H1 (cell line): ENCODE data around the gene CAPN9. TPM values are rescaled to one million over a fixed set of nuclear protein-coding genes. Genes with fewer than 3 reads are reported as not detected.

Source experiments
- CTCF ChIA-PET: fragments of 300-600 bp; sonication (Branson Sonifier 250); formaldehyde crosslinking; loops from one replicate; lab custom pipeline; 2021; ENCODE audit not compliant: partially characterized antibody; lab: Charles Lee
- POLR2A ChIA-PET: fragments of 300-600 bp; sonication (Branson Sonifier 250); formaldehyde crosslinking; loops from one replicate; lab custom pipeline; 2021; ENCODE audit warnings: inconsistent platforms; ENCODE audit not compliant: partially characterized antibody; lab: Charles Lee
- DNase-seq, 2 experiments: peaks; one replicate each; pipeline versions ENCODE4 v3.0.0 to v3.0.0-alpha.2; 2010 to 2022; ENCODE audit warnings: low spot score in 2 of 2, low read depth in 1 of 2, mixed read lengths in 1 of 2
- FAIRE-seq: peaks from 2 replicates; lab custom pipeline; 2011; peaks lifted over from hg19 to GRCh38; lab: Jason Lieb, UNC
- H2AFZ ChIP-seq: 2 replicates; pipeline ENCODE4 v1.8.1; 2012; ENCODE audit warnings: low read length, inconsistent platforms
- H2AK5ac ChIP-seq: 2 replicates; pipeline ENCODE4 v1.6.1; 2013; ENCODE audit warnings: low read depth, low read length
- H2BK120ac ChIP-seq: replicated peaks from 2 replicates; pipeline ENCODE3; 2013; ENCODE audit warnings: low read depth, low read length, inconsistent platforms
- H2BK12ac ChIP-seq: 2 replicates; pipeline ENCODE4 v1.6.1; 2013; ENCODE audit warnings: low read depth, low read length
- H2BK15ac ChIP-seq: 2 replicates; pipeline ENCODE4 v1.6.1; 2013; ENCODE audit warnings: low read length
- H2BK20ac ChIP-seq: 2 replicates; pipeline ENCODE4 v1.6.1; 2013; ENCODE audit warnings: low read length
- H2BK5ac ChIP-seq: 2 replicates; pipeline ENCODE4 v1.6.1; 2013; ENCODE audit warnings: low read depth, low read length
- H3K14ac ChIP-seq: 2 replicates; pipeline ENCODE4 v1.6.1; 2013; ENCODE audit warnings: inconsistent platforms; ENCODE audit not compliant: insufficient read length
- H3K18ac ChIP-seq: 2 replicates; pipeline ENCODE4 v1.6.1; 2013; ENCODE audit warnings: low read length; ENCODE audit errors: extremely low read depth
- H3K23ac ChIP-seq: 2 replicates; pipeline ENCODE4 v1.6.1; 2013; ENCODE audit warnings: inconsistent platforms; ENCODE audit not compliant: insufficient read length
- H3K23me2 ChIP-seq: 2 replicates; pipeline ENCODE4 v1.6.1; 2013; ENCODE audit warnings: low read depth, low read length
- H3K27ac ChIP-seq: 2 replicates; pipeline ENCODE4 v1.6.1; 2011; ENCODE audit warnings: low read depth, low read length, inconsistent platforms
- H3K27me3 ChIP-seq, 4 experiments: replicated peaks in 1 of 4; 1 replicate in 1 of 4; 2 replicates in 3 of 4; pipeline versions ENCODE4 v1.6.1 to v1.8.1; 2011 to 2013; ENCODE audit warnings: low read length in 3 of 4, mild to moderate bottlenecking in 3 of 4, inconsistent platforms in 2 of 4, mixed read lengths in 2 of 4, moderate library complexity in 1 of 4; ENCODE audit not compliant: control insufficient read depth in 3 of 4, insufficient read depth in 3 of 4; ENCODE audit errors: extremely low read depth in 1 of 4
- H3K36me3 ChIP-seq, 4 experiments: 2 replicates each; pipeline versions ENCODE4 v1.6.1 to v1.8.1; 2011 to 2013; ENCODE audit warnings: mild to moderate bottlenecking in 4 of 4, low read length in 3 of 4, moderate library complexity in 2 of 4, control low read depth in 1 of 4, inconsistent platforms in 1 of 4; ENCODE audit not compliant: insufficient read depth in 4 of 4, control insufficient read depth in 2 of 4
- H3K4ac ChIP-seq: replicated peaks from 2 replicates; pipeline ENCODE3; 2013; ENCODE audit warnings: low read length, low read depth, mixed read lengths, inconsistent platforms; ENCODE audit not compliant: insufficient read length
- H3K4me1 ChIP-seq, 4 experiments: replicated peaks in 1 of 4; 1 replicate in 1 of 4; 2 replicates in 3 of 4; pipeline versions ENCODE4 v1.6.1 to v1.8.1; 2011 to 2013; ENCODE audit warnings: low read length in 3 of 4, inconsistent platforms in 2 of 4, mixed read lengths in 1 of 4; ENCODE audit not compliant: insufficient read depth in 4 of 4, control insufficient read depth in 3 of 4
- H3K4me2 ChIP-seq, 2 experiments: 2 replicates each; pipeline versions ENCODE4 v1.6.1 to v1.8.1; 2011 to 2013; ENCODE audit warnings: low read depth in 2 of 2, low read length in 2 of 2, control low read depth in 1 of 2, inconsistent platforms in 1 of 2, mild to moderate bottlenecking in 1 of 2; ENCODE audit not compliant: insufficient read depth in 1 of 2
- H3K4me3 ChIP-seq, 4 experiments: fragments of 200-600, 300-600 bp in 1 of 4; sonication (generic), shearing (Covaris generic), sonication (Bioruptor Twin) in 1 of 4; 2 replicates each; pipeline versions ENCODE4 v1.5.1 to v1.8.1; 2011 to 2016; ENCODE audit warnings: low read length in 4 of 4, low read depth in 3 of 4, control low read depth in 2 of 4, inconsistent platforms in 2 of 4, mild to moderate bottlenecking in 2 of 4, mixed read lengths in 1 of 4, moderate library complexity in 1 of 4; ENCODE audit not compliant: insufficient read depth in 2 of 4; ENCODE audit errors: extremely low read depth in 1 of 4
- H3K56ac ChIP-seq: replicated peaks from 2 replicates; pipeline ENCODE3; 2013; ENCODE audit warnings: low read depth, mild to moderate bottlenecking, mixed read lengths, low read length, inconsistent platforms; ENCODE audit not compliant: insufficient read length
- H3K79me1 ChIP-seq: 2 replicates; pipeline ENCODE4 v1.6.1; 2013; ENCODE audit warnings: low read depth, low read length, control low read depth
- H3K79me2 ChIP-seq, 2 experiments: 2 replicates each; pipeline versions ENCODE4 v1.6.1 to v1.8.1; 2012 to 2013; ENCODE audit warnings: low read length in 2 of 2, mild to moderate bottlenecking in 2 of 2, inconsistent platforms in 1 of 2; ENCODE audit not compliant: insufficient read depth in 2 of 2, control insufficient read depth in 1 of 2
- H3K9ac ChIP-seq, 4 experiments: replicated peaks in 1 of 4; 1 replicate in 1 of 4; 2 replicates in 3 of 4; pipeline versions ENCODE4 v1.6.1 to v1.8.1; 2011 to 2013; ENCODE audit warnings: low read depth in 3 of 4, low read length in 3 of 4, control low read depth in 2 of 4, mild to moderate bottlenecking in 2 of 4, moderate library complexity in 2 of 4, inconsistent platforms in 1 of 4; ENCODE audit errors: extremely low read depth in 1 of 4
- H3K9me3 ChIP-seq, 2 experiments: 2 replicates each; pipeline versions ENCODE4 v1.6.1 to v1.8.1; 2012 to 2013; ENCODE audit warnings: mild to moderate bottlenecking in 2 of 2, moderate library complexity in 2 of 2, control low read depth in 1 of 2, inconsistent platforms in 1 of 2, low read depth in 1 of 2, low read length in 1 of 2, mixed read lengths in 1 of 2; ENCODE audit not compliant: insufficient read depth in 2 of 2
- H4K20me1 ChIP-seq, 2 experiments: replicated peaks in 1 of 2; 2 replicates each; pipeline versions ENCODE3 to v1.8.1; 2011 to 2013; ENCODE audit warnings: inconsistent platforms in 2 of 2, low read length in 2 of 2, mild to moderate bottlenecking in 1 of 2; ENCODE audit not compliant: insufficient read depth in 2 of 2, control insufficient read depth in 1 of 2
- H4K5ac ChIP-seq: 2 replicates; pipeline ENCODE4 v1.6.1; 2013; ENCODE audit warnings: low read length, low read depth, mixed read lengths, inconsistent platforms; ENCODE audit not compliant: insufficient read length
- H4K8ac ChIP-seq: 2 replicates; pipeline ENCODE4 v1.8.0; 2013; ENCODE audit warnings: mild to moderate bottlenecking, moderate library complexity, low read length, inconsistent platforms; ENCODE audit not compliant: insufficient read depth; ENCODE audit errors: extremely low read depth
- H4K91ac ChIP-seq: replicated peaks from 2 replicates; pipeline ENCODE3; 2013; ENCODE audit warnings: low read length, mixed read lengths, inconsistent platforms; ENCODE audit not compliant: insufficient read length
- CHD1 ChIP-seq: IDR thresholded peaks from 2 replicates; pipeline ENCODE4 v1.6.1; 2012; ENCODE audit warnings: low read depth, low read length, improper control_type of control experiment
- GTF2F1 ChIP-seq: IDR thresholded peaks from 2 replicates; pipeline ENCODE4 v1.6.1; 2012; ENCODE audit warnings: low read depth, low read length, improper control_type of control experiment, borderline replicate concordance
- JUN ChIP-seq: IDR thresholded peaks from 2 replicates; pipeline ENCODE4 v1.6.1; 2011; ENCODE audit warnings: low read depth, mild to moderate bottlenecking, improper control_type of control experiment, low read length
- PHF8 ChIP-seq: fragments of 200-600 bp; sonication (generic); conservative IDR thresholded peaks from 2 replicates; pipeline ENCODE4 v1.7.1; 2012; ENCODE audit warnings: low read depth, mild to moderate bottlenecking, inconsistent platforms, low read length, moderate library complexity
- POLR2A ChIP-seq, 2 experiments: IDR thresholded peaks; 1 replicate in 1 of 2; 2 replicates in 1 of 2; pipeline ENCODE4 v1.6.1; 2011; ENCODE audit warnings: low read depth in 2 of 2, low read length in 2 of 2, mild to moderate bottlenecking in 2 of 2; ENCODE audit errors: control extremely low read depth in 1 of 2
- RAD21 ChIP-seq, 2 experiments: IDR thresholded peaks in 1 of 2; conservative IDR thresholded peaks in 1 of 2; 2 replicates each; pipeline ENCODE4 v1.6.1; 2011; ENCODE audit warnings: low read depth in 2 of 2, low read length in 2 of 2, improper control_type of control experiment in 1 of 2, inconsistent platforms in 1 of 2, mild to moderate bottlenecking in 1 of 2, moderate library complexity in 1 of 2
- SIRT6 ChIP-seq: IDR thresholded peaks from one replicate; pipeline ENCODE4 v1.7.1; 2012; ENCODE audit warnings: low read length, inconsistent platforms
- TBP ChIP-seq: IDR thresholded peaks from 2 replicates; pipeline ENCODE4 v1.6.1; 2011; ENCODE audit warnings: low read depth, low read length, improper control_type of control experiment
- TCF12 ChIP-seq: IDR thresholded peaks from 2 replicates; pipeline ENCODE4 v1.6.1; 2011; ENCODE audit warnings: low read depth, mild to moderate bottlenecking, low read length
- TEAD4 ChIP-seq: IDR thresholded peaks from 2 replicates; pipeline ENCODE4 v1.6.1; 2012; ENCODE audit warnings: low read depth, low read length, inconsistent platforms, mixed read lengths
- WGBS, 2 experiments: shearing (Covaris generic) in 1 of 2; methylation state at CpG; one replicate each; pipeline versions ENCODE4 v1.1.6 to v1.1.7; 2013 to 2015; ENCODE audit warnings: low lambda C conversion rate in 2 of 2, mixed read lengths in 2 of 2, inconsistent platforms in 1 of 2, low coverage in 1 of 2, missing lambda C conversion rate in 1 of 2; ENCODE audit not compliant: insufficient replicate concordance in 2 of 2, insufficient coverage in 1 of 2, insufficient read length in 1 of 2; ENCODE audit errors: extremely low coverage in 1 of 2, missing lambda C conversion rate in 1 of 2; 5-methylcytosine and 5-hydroxymethylcytosine counted together
- polyA plus RNA-seq, 7 experiments: library from polyadenylated mRNA; depleted of rRNA in 3 of 7; stranded (reverse) in 5 of 7; unstranded in 2 of 7; fragments of >200 nt in 5 of 7; fragments of 200-250 nt in 2 of 7; gene quantifications; 1 replicate in 5 of 7; 2 replicates in 1 of 7; 4 replicates in 1 of 7; pipeline versions ENCODE4 v1.2.1 to v1.2.3, GENCODE V29; 2011 to 2013; ENCODE audit warnings: missing spikeins in 2 of 7, mixed read lengths in 2 of 7
- total RNA-seq: library from RNA; stranded (reverse); fragmentation: NEBNext Ultra II Directional; extraction: Animal tissue kit (Norgen Biotek cat#: 25700); gene quantifications from 2 replicates; pipeline ENCODE4 v1.2.1, GENCODE V29; 2021

CAPN9 gene
- total and polyA plus RNA-seq, 2 of the 8 experiments (the other 6 are each of a cell fraction or from before 2014, with no cell fraction given): 0.22 to 0.76 TPM

- Histone ChIP-seq H2BK12ac (no peak overlapping the region; the same call in 1 of the 2 replicates), H3K56ac (no peak overlapping the region), H3K36me3 (no peaks in the 10 kb centered on the region), H3K79me2 (no peaks in the 10 kb centered on the region), H4K20me1 (no peaks in the 10 kb centered on the region), H3K9ac (no peak overlapping the region), H4K5ac (no peak overlapping the region), H2BK5ac (peak overlapping the region; percentile 10; the same call in 1 of the 2 replicates), H3K27ac (no peak overlapping the region), H2BK120ac (no peak overlapping the region), H4K91ac (no peak overlapping the region), H2AK5ac (no peak overlapping the region), H3K23me2 (no peaks in the 10 kb centered on the region), H3K23ac (no peak overlapping the region), H3K4me1 (peaks cover 3 to 9% (median 3%) of the 10 kb centered on the region in 4 experiments), H3K4me2 (peak overlapping the region in 1 of 2 experiments; percentile 21; a peak in 2 of 4 replicates), H2BK20ac (no peak overlapping the region; the same call in 1 of the 2 replicates), H3K9me3 (no peaks in the 10 kb centered on the region), H3K4me3 (no peak overlapping the region), H3K14ac (no peak overlapping the region), H2BK15ac (peak overlapping the region; percentile 12; the same call in 1 of the 2 replicates), H2AFZ (peak overlapping the region; percentile 11; the same call in 1 of the 2 replicates), H3K18ac (no peak overlapping the region), H4K8ac (no peak overlapping the region), H3K27me3 (no peaks in the 10 kb centered on the region), H3K4ac (no peak overlapping the region), H3K79me1 (no peaks in the 10 kb centered on the region)
- DNase-seq: no peak
- POLR2A ChIA-PET: interaction anchor here (1.1 kb wide), 1 partner anchor 16 kb away, joined by 3 read pairs; no protein-coding TSS in a partner anchor
- 75% methylated on average over 6 of the region's 6 CpGs; no CpG with 5 or more reads in 1 of the 2 experiments for WGBS, 2 experiments
- CTCF ChIA-PET: interaction anchor here (1.0 to 2.3 kb wide), 7 partner anchors 8 to 86 kb away, joined by 3 to 8 read pairs (median 4); partner anchors contain the start of gene AGT
- peak; percentile 39 for FAIRE-seq
- TF ChIP-seq RAD21 (IDR thresholded peaks at IDR 0.05 in 1 of 2, conservative IDR thresholded peaks at IDR 0.05 in 1 of 2; ENCODE audit: low read depth in 2 of 2, low read length in 2 of 2) (no peak), GTF2F1 (no peak), JUN (no peak), TBP (no peak), POLR2A (IDR thresholded peaks at IDR 0.05; ENCODE audit: control extremely low read depth in 1 of 2, low read depth in 2 of 2, low read length in 2 of 2) (no peak), TEAD4 (no peak), CHD1 (no peak), PHF8 (no peak), TCF12 (no peak), SIRT6 (no peak)
Observed at GRCh38 chr1:230728710-230729392, 18.3 kb upstream of the CAPN9 start.
